ENCODE data around the gene SHANK2.

GRCh38 chr11:71214553-71215424 lies 37.6 kb downstream of the SHANK2 start:
- TF ChIP-seq CTCF (IDR thresholded peaks at IDR 0.05) (no peak), EZH2phosphoT487 (IDR thresholded peaks at IDR 0.05) (no peak), EZH2 (IDR thresholded peaks at IDR 0.05) (no peak)
